Measurements from ENCODE around the gene MAPK10.
"Not testable (repeated sequence)": the region's sequence is repeated elsewhere in the genome, so short reads cannot be mapped to it uniquely, and the experiment has no call there.

Gene MAPK10

GRCh38 chr4:85966373-85966772 lies 393.5 kb downstream of the MAPK10 start:
- no peak for DNase-seq (ENCODE audit: low read depth)

GRCh38 chr4:85965529-85965928 lies 394.3 kb downstream of the MAPK10 start:
- no peak for DNase-seq (ENCODE audit: low read depth)

GRCh38 chr4:85965017-85965416 lies 394.8 kb downstream of the MAPK10 start:
- DNase-seq (ENCODE audit: low read depth) = not testable (repeated sequence)

- DNase-seq (ENCODE audit: low read depth) = no peak
Observed at GRCh38 chr4:85964298-85964697, 395.6 kb downstream of the MAPK10 start.

GRCh38 chr4:85963231-85963630 lies 396.6 kb downstream of the MAPK10 start:
- DNase-seq (ENCODE audit: low read depth) = no peak

- no peak for DNase-seq (ENCODE audit: low read depth)
Observed at GRCh38 chr4:85961887-85962286, 398.0 kb downstream of the MAPK10 start.

- no peak for DNase-seq (ENCODE audit: low read depth)
Observed at GRCh38 chr4:85956293-85956945, 403.4 kb downstream of the MAPK10 start.

GRCh38 chr4:85955620-85956292 lies 404.1 kb downstream of the MAPK10 start:
- no peak for DNase-seq (ENCODE audit: low read depth)

GRCh38 chr4:85953651-85954018 lies 406.2 kb downstream of the MAPK10 start:
- DNase-seq (ENCODE audit: low read depth) = no peak

- DNase-seq (ENCODE audit: low read depth) = no peak
Observed at GRCh38 chr4:85952972-85953650, 406.7 kb downstream of the MAPK10 start.

- no peak for DNase-seq (ENCODE audit: low read depth)
Observed at GRCh38 chr4:85952528-85952927, 407.3 kb downstream of the MAPK10 start.

GRCh38 chr4:85951099-85951498 lies 408.8 kb downstream of the MAPK10 start:
- DNase-seq (ENCODE audit: low read depth) = no peak

- no peak for DNase-seq (ENCODE audit: low read depth)
Observed at GRCh38 chr4:85946821-85947220, 413.0 kb downstream of the MAPK10 start.

GRCh38 chr4:85942107-85942506 lies 417.7 kb downstream of the MAPK10 start:
- DNase-seq (ENCODE audit: low read depth) = no peak

- no peak for DNase-seq (ENCODE audit: low read depth)
Observed at GRCh38 chr4:85940151-85940550, 419.7 kb downstream of the MAPK10 start.

Data from stimulated activated CD8-positive, alpha-beta memory T cell treated with anti-CD3 and anti-CD28 coated beads, Interleukin-7, amount 100 ng/mL, for 24 hours (primary cell).